Measurements from ENCODE around the gene ZNF701. TPM values are rescaled to one million over a fixed set of nuclear protein-coding genes. Genes with fewer than 3 reads are reported as not detected.

Gene ZNF701
- total RNA-seq, 1 experiment from 2014 or later: not detected

DNA sequence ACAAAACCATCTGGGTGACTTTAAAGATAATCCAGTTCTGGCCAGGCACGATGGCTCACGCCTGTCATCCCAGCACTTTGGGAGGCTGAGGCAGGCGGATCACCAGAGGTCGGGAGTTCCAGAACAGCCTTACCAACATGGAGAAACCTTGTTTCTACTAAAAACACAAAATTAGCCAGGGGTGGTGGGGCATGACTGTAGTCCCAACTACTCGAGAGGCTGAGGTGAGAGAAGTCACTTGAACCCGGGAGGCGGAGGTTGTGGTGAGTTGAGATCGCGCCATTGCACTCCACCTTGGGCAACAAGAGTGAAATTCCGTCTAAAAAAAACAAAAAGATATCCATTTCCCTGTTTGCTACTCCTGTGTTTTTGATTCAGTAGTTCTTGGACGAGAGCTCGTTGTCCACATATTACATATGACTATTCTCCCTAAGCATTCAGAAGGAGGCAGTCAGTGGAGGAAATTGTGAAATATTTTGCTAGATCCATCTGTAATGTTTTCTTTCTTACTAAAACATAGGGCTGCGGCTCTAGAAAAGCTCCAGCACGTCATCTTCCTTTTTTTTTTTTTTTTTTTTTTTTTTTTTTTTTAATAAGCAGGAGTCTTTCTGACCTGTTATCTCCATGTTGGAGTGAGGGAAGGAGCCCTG lies 33.6 kb downstream of the ZNF701 start:
- TF ChIP-seq, protein P1, sequence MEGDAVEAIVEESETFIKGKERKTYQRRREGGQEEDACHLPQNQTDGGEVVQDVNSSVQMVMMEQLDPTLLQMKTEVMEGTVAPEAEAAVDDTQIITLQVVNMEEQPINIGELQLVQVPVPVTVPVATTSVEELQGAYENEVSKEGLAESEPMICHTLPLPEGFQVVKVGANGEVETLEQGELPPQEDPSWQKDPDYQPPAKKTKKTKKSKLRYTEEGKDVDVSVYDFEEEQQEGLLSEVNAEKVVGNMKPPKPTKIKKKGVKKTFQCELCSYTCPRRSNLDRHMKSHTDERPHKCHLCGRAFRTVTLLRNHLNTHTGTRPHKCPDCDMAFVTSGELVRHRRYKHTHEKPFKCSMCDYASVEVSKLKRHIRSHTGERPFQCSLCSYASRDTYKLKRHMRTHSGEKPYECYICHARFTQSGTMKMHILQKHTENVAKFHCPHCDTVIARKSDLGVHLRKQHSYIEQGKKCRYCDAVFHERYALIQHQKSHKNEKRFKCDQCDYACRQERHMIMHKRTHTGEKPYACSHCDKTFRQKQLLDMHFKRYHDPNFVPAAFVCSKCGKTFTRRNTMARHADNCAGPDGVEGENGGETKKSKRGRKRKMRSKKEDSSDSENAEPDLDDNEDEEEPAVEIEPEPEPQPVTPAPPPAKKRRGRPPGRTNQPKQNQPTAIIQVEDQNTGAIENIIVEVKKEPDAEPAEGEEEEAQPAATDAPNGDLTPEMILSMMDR (IDR thresholded peaks at IDR 0.05; ENCODE audit: unreplicated experiment): no peak
- H3K27ac Mint-ChIP-seq (ENCODE audit: unreplicated experiment): no peak overlapping the region
- peaks cover 18% of the 10 kb centered on the region for H3K9me3 Mint-ChIP-seq (ENCODE audit: low read depth, unreplicated experiment)
- no peaks in the 10 kb centered on the region for H3K27me3 Mint-ChIP-seq (ENCODE audit: unreplicated experiment)
- no peak overlapping the region for H3K4me3 Mint-ChIP-seq (ENCODE audit: low read depth, unreplicated experiment)
- no TSS peak for BruUV-seq (replicated peaks)
- CTCF ChIA-PET: interaction anchor here (0.7 kb wide), 1 partner anchor 19 kb away, joined by 3 read pairs; no protein-coding TSS in a partner anchor
- H3K4me1 Mint-ChIP-seq (ENCODE audit: low read depth, unreplicated experiment): no peaks in the 10 kb centered on the region
- H3K36me3 Mint-ChIP-seq (ENCODE audit: insufficient read depth, unreplicated experiment): no peaks in the 10 kb centered on the region
- intact Hi-C loops (cut with micrococcal nuclease; ENCODE audit: unreplicated experiment): no loop called here
- DNase-seq: no peak

DNA sequence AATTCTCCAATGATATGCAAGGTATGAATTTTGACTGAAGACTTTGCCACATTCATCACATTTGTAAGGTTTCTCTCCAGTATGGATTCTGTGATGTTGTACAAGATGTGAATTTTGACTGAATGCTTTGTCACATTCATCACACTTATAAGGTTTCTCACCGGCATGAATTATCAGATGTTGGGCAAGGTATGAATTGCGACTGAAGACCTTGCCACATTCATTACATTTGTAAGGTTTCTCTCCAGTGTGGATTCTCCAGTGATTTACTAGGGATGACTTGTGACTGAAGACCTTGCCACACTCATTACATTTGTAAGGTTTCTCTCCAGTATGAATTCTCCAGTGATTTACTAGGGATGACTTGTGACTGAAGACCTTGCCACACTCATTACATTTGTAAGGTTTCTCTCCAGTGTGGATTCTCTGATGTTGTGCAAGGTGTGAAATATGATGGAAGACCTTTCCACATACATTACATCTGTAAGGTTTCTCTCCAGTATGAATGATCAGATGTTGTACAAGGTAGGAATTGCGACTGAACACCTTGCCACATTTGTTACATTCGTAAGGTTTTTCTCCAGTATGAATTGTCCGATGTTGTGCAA lies 43.3 kb downstream of the ZNF701 start:
- peaks cover 16% of the 10 kb centered on the region for H3K9me3 Mint-ChIP-seq (ENCODE audit: low read depth, unreplicated experiment)
- CTCF ChIA-PET: no interaction called here
- no peaks in the 10 kb centered on the region for H3K36me3 Mint-ChIP-seq (ENCODE audit: insufficient read depth, unreplicated experiment)
- no peaks in the 10 kb centered on the region for H3K4me1 Mint-ChIP-seq (ENCODE audit: low read depth, unreplicated experiment)
- no peak overlapping the region for H3K27ac Mint-ChIP-seq (ENCODE audit: unreplicated experiment)
- H3K27me3 Mint-ChIP-seq (ENCODE audit: unreplicated experiment): no peaks in the 10 kb centered on the region
- no peak for DNase-seq
- no peak overlapping the region for H3K4me3 Mint-ChIP-seq (ENCODE audit: low read depth, unreplicated experiment)
- intact Hi-C loops (cut with micrococcal nuclease; ENCODE audit: unreplicated experiment): no loop called here
- no TSS peak for BruUV-seq (replicated peaks)
- TF ChIP-seq, protein P1 (IDR thresholded peaks at IDR 0.05; ENCODE audit: unreplicated experiment): no peak

DNA sequence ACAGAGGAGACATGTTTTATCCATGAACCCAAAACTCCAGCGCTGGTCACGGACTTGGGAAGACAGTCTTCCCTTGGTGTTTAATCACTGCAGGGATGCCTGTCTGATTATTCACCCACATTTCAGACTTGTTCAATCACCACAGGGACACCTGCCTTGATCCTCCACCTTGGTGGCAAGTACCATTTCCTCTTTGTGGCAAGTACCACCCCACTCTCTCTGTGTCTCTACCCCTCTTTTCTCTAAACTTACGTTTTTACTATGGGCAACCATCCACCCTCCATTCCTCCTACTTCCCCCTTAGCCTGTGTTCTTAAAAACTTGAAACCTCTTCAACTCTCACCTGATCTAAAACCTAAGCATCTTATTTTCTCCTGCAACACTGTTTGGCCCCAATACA lies 51.3 kb downstream of the ZNF701 start:
- no peaks in the 10 kb centered on the region for H3K36me3 Mint-ChIP-seq (ENCODE audit: insufficient read depth, unreplicated experiment)
- no peak for DNase-seq
- H3K27me3 Mint-ChIP-seq (ENCODE audit: unreplicated experiment): no peaks in the 10 kb centered on the region
- intact Hi-C loops (cut with micrococcal nuclease; ENCODE audit: unreplicated experiment): no loop called here
- H3K9me3 Mint-ChIP-seq (ENCODE audit: low read depth, unreplicated experiment): peaks cover 14% of the 10 kb centered on the region
- TF ChIP-seq, protein P1 (IDR thresholded peaks at IDR 0.05; ENCODE audit: unreplicated experiment): no peak
- CTCF ChIA-PET: no interaction called here
- no peaks in the 10 kb centered on the region for H3K4me1 Mint-ChIP-seq (ENCODE audit: low read depth, unreplicated experiment)
- BruUV-seq (replicated peaks): no TSS peak
- no peak overlapping the region for H3K4me3 Mint-ChIP-seq (ENCODE audit: low read depth, unreplicated experiment)
- H3K27ac Mint-ChIP-seq (ENCODE audit: unreplicated experiment): no peak overlapping the region

DNA sequence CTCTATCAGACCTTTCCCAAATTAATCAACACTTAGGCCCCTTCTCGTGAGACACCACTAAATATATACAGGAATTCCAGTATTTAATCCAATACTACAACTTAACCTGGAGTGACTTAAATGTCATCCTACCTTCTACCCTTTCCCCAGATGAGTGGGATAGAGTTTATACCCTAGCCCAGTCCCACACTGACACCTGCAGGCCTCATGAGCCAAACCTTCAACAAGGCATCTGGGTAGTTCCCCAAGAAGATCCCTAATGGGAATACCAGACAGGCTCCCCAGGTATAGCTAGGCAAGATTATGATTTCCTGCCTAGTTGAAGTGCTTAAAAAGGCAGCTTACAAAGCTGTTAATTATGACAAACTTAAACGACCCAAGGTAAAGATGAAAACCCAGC lies 52.2 kb downstream of the ZNF701 start:
- H3K36me3 Mint-ChIP-seq (ENCODE audit: insufficient read depth, unreplicated experiment): no peaks in the 10 kb centered on the region
- CTCF ChIA-PET: interaction anchor here (0.6 kb wide), 1 partner anchor 18 kb away, joined by 3 read pairs; no protein-coding TSS in a partner anchor
- no peak for DNase-seq
- H3K27ac Mint-ChIP-seq (ENCODE audit: unreplicated experiment): no peak overlapping the region
- intact Hi-C loops (cut with micrococcal nuclease; ENCODE audit: unreplicated experiment): no loop called here
- TF ChIP-seq, protein P1 (IDR thresholded peaks at IDR 0.05; ENCODE audit: unreplicated experiment): no peak
- no TSS peak for BruUV-seq (replicated peaks)
- no peaks in the 10 kb centered on the region for H3K27me3 Mint-ChIP-seq (ENCODE audit: unreplicated experiment)
- H3K4me3 Mint-ChIP-seq (ENCODE audit: low read depth, unreplicated experiment): no peak overlapping the region
- H3K4me1 Mint-ChIP-seq (ENCODE audit: low read depth, unreplicated experiment): no peaks in the 10 kb centered on the region
- H3K9me3 Mint-ChIP-seq (ENCODE audit: low read depth, unreplicated experiment): peaks cover 8% of the 10 kb centered on the region

All from Calu3 (cell line).